ENCODE data around the gene SPIN3.
"Not testable (repeated sequence)": the region's sequence is repeated elsewhere in the genome, so short reads cannot be mapped to it uniquely, and the experiment has no call there.

Gene SPIN3

DNA sequence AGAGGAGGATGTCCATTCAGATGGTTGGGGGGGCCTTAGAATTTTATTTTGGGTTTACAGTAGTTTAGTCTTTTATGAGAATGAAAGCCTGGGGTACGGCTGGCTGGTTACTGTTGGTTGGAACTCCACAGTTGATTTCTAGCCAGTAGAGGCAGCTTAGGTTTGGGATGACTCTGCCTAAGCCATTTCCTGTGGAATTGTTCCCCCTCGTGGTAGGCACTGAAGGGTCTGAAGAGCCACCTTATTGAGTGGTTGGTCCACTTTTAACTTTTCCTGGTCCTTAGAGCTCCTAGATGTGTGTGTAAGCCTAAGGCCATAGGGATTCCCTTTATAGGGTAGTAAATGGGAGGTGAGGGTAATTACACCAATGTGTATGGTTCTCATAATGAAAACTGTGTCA is 19.7 kb downstream of the SPIN3 start:
- no peak for DNase-seq (ENCODE audit: low read depth)
- H3K4me3 ChIP-seq (ENCODE audit: low read length): no peak overlapping the region
- TF ChIP-seq, protein P1, sequence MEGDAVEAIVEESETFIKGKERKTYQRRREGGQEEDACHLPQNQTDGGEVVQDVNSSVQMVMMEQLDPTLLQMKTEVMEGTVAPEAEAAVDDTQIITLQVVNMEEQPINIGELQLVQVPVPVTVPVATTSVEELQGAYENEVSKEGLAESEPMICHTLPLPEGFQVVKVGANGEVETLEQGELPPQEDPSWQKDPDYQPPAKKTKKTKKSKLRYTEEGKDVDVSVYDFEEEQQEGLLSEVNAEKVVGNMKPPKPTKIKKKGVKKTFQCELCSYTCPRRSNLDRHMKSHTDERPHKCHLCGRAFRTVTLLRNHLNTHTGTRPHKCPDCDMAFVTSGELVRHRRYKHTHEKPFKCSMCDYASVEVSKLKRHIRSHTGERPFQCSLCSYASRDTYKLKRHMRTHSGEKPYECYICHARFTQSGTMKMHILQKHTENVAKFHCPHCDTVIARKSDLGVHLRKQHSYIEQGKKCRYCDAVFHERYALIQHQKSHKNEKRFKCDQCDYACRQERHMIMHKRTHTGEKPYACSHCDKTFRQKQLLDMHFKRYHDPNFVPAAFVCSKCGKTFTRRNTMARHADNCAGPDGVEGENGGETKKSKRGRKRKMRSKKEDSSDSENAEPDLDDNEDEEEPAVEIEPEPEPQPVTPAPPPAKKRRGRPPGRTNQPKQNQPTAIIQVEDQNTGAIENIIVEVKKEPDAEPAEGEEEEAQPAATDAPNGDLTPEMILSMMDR (conservative IDR thresholded peaks at IDR 0.05; ENCODE audit: low read depth, low read length): no peak

GRCh38 chrX:56974408-56974807 is 20.9 kb downstream of the SPIN3 start:
- TF ChIP-seq, protein P1 (conservative IDR thresholded peaks at IDR 0.05; ENCODE audit: low read depth, low read length): no peak
- no peak for DNase-seq (ENCODE audit: low read depth)
- H3K4me3 ChIP-seq (ENCODE audit: low read length): no peak overlapping the region

DNA sequence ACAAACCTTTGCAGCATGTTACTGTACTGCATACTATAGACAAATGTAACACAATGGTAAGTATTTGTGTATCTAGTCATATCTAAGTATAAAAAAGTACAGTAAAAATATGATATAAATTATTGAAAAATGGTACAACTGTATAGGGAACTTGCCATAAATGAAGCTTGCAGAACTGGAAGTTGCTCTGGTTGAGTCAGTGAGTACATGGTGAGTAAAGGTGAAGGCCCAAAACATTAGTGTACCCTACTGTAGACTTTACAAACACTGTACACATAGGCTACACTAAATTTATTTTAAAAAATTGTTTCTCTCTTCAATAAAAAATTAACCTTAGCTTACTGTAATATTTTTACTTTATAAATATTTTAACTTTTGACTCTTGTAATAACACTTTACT is 25.8 kb downstream of the SPIN3 start:
- no peak for DNase-seq (ENCODE audit: low read depth)
- no peak overlapping the region for H3K4me3 ChIP-seq (ENCODE audit: low read length)
- TF ChIP-seq, protein P1 (conservative IDR thresholded peaks at IDR 0.05; ENCODE audit: low read depth, low read length): no peak

DNA sequence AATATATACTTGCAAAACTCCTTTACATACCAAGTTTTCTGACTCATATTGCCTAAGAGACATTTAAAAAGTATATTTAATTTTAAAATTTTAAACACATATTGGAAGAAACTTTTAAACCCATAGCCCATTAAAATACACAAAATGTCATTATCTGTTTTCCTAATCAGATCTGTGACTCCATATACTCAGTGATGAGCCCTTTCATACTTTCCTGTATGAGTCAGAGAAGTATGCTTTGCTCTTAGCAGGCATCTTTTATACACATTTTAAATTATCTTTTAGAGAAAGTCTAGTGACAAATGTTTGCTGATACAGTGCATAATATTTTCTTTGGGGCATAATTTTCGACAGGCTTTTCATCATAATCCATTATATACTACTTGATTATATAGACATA is 26.4 kb downstream of the SPIN3 start:
- no peak overlapping the region for H3K4me3 ChIP-seq (ENCODE audit: low read length)
- no peak for DNase-seq (ENCODE audit: low read depth)
- TF ChIP-seq, protein P1 (conservative IDR thresholded peaks at IDR 0.05; ENCODE audit: low read depth, low read length): no peak

DNA sequence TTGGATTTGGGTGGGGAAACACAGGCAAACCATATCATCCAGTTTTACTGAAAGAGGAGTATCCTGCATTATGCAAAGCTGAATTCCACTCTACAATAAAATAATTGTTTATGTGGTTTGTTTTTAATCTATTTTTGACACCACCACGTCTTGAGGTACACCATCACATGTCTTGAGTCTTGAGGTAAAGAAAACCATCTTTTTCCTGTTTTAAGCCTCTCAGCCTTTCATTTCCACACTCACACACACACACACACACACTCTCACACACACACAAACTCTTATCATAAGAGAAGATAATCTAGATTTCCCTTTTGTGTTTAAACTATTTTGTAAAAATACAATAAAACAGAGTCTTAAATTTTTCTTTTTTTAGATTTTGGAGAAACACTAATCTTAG is 32.0 kb downstream of the SPIN3 start:
- TF ChIP-seq, protein P1 (conservative IDR thresholded peaks at IDR 0.05; ENCODE audit: low read depth, low read length): no peak
- DNase-seq (ENCODE audit: low read depth): no peak
- H3K4me3 ChIP-seq (ENCODE audit: low read length): no peak overlapping the region

GRCh38 chrX:56947699-56948098 is 47.6 kb downstream of the SPIN3 start:
- H3K4me3 ChIP-seq (ENCODE audit: low read length): no peak overlapping the region
- TF ChIP-seq, protein P1 (conservative IDR thresholded peaks at IDR 0.05; ENCODE audit: low read depth, low read length): no peak
- DNase-seq (ENCODE audit: low read depth): no peak

GRCh38 chrX:56946201-56946600 is 49.1 kb downstream of the SPIN3 start:
- DNase-seq (ENCODE audit: low read depth): peak; percentile 48
- H3K4me3 ChIP-seq (ENCODE audit: low read length): not testable (repeated sequence)

DNA sequence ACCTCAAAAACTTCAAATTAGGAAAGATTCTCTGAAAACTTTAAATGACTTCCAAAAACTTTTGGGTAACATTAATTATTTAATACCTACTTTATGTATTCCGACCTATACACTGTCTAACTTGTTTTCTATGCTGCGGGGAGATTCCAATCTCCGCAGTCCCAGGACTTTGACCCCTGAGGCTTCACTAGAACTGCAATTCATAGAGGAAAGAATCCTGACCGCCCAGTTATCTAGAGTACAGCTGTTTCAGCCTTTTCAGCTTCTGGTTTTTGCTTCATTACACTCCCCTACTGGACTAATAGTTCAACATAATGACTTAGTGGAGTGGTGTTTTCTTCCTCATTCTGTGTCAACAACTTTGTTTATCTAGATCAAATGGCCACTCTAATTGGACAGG is 50.1 kb downstream of the SPIN3 start:
- not testable (repeated sequence) for DNase-seq (ENCODE audit: low read depth); H3K4me3 ChIP-seq (ENCODE audit: low read length)
